Gastroesophageal sphincter (tissue), 3 donors: ENCODE data around the gene IGIP.

Experiments used
- EP300 ChIP-seq: sonication (generic); formaldehyde crosslinking; IDR thresholded peaks from one replicate; pipeline ENCODE4 v1.6.1; 2017; ENCODE audit warnings: antibody characterized with exemption, mild to moderate bottlenecking
- POLR2A ChIP-seq, 2 donors: fragments of 450-650 bp; IDR thresholded peaks; one replicate each; pipeline ENCODE4 v1.6.1; 2017; ENCODE audit warnings: antibody characterized with exemption in 2 of 2, mild to moderate bottlenecking in 2 of 2, moderate library complexity in 1 of 2
- POLR2AphosphoS5 ChIP-seq: sonication (generic); formaldehyde crosslinking; IDR thresholded peaks from one replicate; pipeline ENCODE4 v1.6.1; 2017; ENCODE audit warnings: antibody characterized with exemption
- TF ChIP-seq, protein P1 (sequence below), 4 experiments: fragments of 200-600 bp in 2 of 4; fragments of 450-650 bp in 2 of 4; sonication (generic) in 1 of 4; IDR thresholded peaks; one replicate each; pipeline ENCODE4 v1.5.1; 2017 to 2019; ENCODE audit warnings: antibody characterized with exemption in 4 of 4, mild to moderate bottlenecking in 2 of 4, moderate library complexity in 2 of 4

DNA sequence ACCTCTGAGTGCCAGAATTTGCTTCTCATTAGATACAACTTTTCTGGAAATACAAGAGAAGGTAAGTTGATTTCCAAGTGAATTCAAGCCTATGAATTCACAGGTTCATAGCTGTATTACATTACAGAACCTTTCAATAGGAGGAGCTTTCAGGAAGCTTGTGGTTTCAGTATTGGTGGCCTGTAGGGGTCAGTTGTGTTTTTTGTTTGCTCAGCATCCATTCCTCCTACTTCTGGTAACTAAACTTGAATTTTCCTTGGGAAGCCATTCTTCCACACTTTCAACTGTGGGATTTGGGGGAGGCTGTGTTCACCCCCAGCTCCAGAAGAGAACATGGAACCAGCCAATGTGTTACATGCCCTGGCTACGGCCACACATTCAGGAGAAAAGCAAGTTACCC is 43.7 kb downstream of the IGIP start:
- no peak for TF ChIP-seq POLR2AphosphoS5
- TF ChIP-seq, protein P1, sequence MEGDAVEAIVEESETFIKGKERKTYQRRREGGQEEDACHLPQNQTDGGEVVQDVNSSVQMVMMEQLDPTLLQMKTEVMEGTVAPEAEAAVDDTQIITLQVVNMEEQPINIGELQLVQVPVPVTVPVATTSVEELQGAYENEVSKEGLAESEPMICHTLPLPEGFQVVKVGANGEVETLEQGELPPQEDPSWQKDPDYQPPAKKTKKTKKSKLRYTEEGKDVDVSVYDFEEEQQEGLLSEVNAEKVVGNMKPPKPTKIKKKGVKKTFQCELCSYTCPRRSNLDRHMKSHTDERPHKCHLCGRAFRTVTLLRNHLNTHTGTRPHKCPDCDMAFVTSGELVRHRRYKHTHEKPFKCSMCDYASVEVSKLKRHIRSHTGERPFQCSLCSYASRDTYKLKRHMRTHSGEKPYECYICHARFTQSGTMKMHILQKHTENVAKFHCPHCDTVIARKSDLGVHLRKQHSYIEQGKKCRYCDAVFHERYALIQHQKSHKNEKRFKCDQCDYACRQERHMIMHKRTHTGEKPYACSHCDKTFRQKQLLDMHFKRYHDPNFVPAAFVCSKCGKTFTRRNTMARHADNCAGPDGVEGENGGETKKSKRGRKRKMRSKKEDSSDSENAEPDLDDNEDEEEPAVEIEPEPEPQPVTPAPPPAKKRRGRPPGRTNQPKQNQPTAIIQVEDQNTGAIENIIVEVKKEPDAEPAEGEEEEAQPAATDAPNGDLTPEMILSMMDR (IDR thresholded peaks at IDR 0.05) = no peak
- no peak for TF ChIP-seq POLR2A (IDR thresholded peaks at IDR 0.05)
- no peak for TF ChIP-seq EP300
